Sigmoid colon (tissue), 7 donors: Measurements from ENCODE around the gene CTNNBL1. TPM values are rescaled to one million over a fixed set of nuclear protein-coding genes. Genes with fewer than 3 reads are reported as not detected.
"Not testable (repeated sequence)": the region's sequence is repeated elsewhere in the genome, so short reads cannot be mapped to it uniquely, and the experiment has no call there.

ENCODE experiments used
- DNase-seq: peaks from one replicate; pipeline ENCODE4 v3.0.0-alpha.2; 2019
- H3K27ac ChIP-seq, 4 donors: fragments of 200-600 bp; sonication (generic); one replicate each; pipeline ENCODE4 v1.5.1; 2016 to 2019; ENCODE audit warnings: mild to moderate bottlenecking in 1 of 4
- H3K27me3 ChIP-seq, 3 donors: fragments of 200-600 bp; sonication (generic); one replicate each; pipeline ENCODE4 v1.5.1; 2019; ENCODE audit warnings: mild to moderate bottlenecking in 1 of 3
- H3K36me3 ChIP-seq, 4 donors: fragments of 200-600 bp; sonication (generic); one replicate each; pipeline ENCODE4 v1.5.1; 2016 to 2019
- H3K4me1 ChIP-seq, 4 donors: fragments of 200-600 bp; sonication (generic); one replicate each; pipeline ENCODE4 v1.5.1; 2017 to 2019
- H3K4me3 ChIP-seq, 4 donors: fragments of 200-600 bp; sonication (generic); one replicate each; pipeline ENCODE4 v1.5.1; 2017 to 2019; ENCODE audit warnings: mild to moderate bottlenecking in 2 of 4, moderate library complexity in 1 of 4
- H3K9me3 ChIP-seq, 4 donors: fragments of 200-600 bp in 3 of 4; sonication (generic) in 3 of 4; one replicate each; pipeline versions ENCODE4 v1.5.1 to v1.6.1; 2013 to 2019
- EP300 ChIP-seq, 4 donors: sonication (generic); formaldehyde crosslinking; IDR thresholded peaks; one replicate each; pipeline ENCODE4 v1.6.1; 2017; ENCODE audit warnings: antibody characterized with exemption in 4 of 4
- POLR2A ChIP-seq, 2 donors: fragments of 450-650 bp; IDR thresholded peaks; one replicate each; pipeline ENCODE4 v1.6.1; 2016; ENCODE audit warnings: antibody characterized with exemption in 2 of 2, mild to moderate bottlenecking in 2 of 2, moderate library complexity in 2 of 2
- POLR2AphosphoS5 ChIP-seq, 4 donors: sonication (generic); formaldehyde crosslinking; IDR thresholded peaks; one replicate each; pipeline ENCODE4 v1.6.1; 2017; ENCODE audit warnings: antibody characterized with exemption in 4 of 4
- WGBS, 2 donors: extraction: QIAGEN DNeasy Blood & Tissue Kit; methylation state at CpG; one replicate each; pipeline ENCODE4 v1.1.7; 2013; 5-methylcytosine and 5-hydroxymethylcytosine counted together
- intact Hi-C: fragments of 100-400 bp; cut with DNase I; formaldehyde crosslinking; loops from one replicate; pipeline ENCODE4 v1.15.1; 2023
- polyA plus RNA-seq, 3 donors: library from polyadenylated mRNA; stranded (reverse); fragments of 200-250 nt; gene quantifications; one replicate each; pipeline ENCODE4 v1.2.3, GENCODE V29; 2013
- total RNA-seq, 4 donors: library from RNA; depleted of rRNA; stranded (reverse); fragments of >200 nt; gene quantifications; one replicate each; pipeline ENCODE4 v1.1.0, GENCODE V29; 2016
- TF ChIP-seq, protein P1 (sequence below), 4 experiments: fragments of 450-650 bp in 3 of 4; fragments of 200-600 bp in 1 of 4; IDR thresholded peaks; one replicate each; pipeline ENCODE4 v1.5.1; 2016 to 2019; ENCODE audit warnings: antibody characterized with exemption in 4 of 4, mild to moderate bottlenecking in 3 of 4, moderate library complexity in 2 of 4
- donor health status: healthy with polysubstance abuse.
- donor health status: Bipolar disorder and iron deficiency.
- donor health status: healthy.

Gene CTNNBL1
- total and polyA plus RNA-seq, 7 donors = 27.3 to 47.9 (median 34.8) TPM

DNA sequence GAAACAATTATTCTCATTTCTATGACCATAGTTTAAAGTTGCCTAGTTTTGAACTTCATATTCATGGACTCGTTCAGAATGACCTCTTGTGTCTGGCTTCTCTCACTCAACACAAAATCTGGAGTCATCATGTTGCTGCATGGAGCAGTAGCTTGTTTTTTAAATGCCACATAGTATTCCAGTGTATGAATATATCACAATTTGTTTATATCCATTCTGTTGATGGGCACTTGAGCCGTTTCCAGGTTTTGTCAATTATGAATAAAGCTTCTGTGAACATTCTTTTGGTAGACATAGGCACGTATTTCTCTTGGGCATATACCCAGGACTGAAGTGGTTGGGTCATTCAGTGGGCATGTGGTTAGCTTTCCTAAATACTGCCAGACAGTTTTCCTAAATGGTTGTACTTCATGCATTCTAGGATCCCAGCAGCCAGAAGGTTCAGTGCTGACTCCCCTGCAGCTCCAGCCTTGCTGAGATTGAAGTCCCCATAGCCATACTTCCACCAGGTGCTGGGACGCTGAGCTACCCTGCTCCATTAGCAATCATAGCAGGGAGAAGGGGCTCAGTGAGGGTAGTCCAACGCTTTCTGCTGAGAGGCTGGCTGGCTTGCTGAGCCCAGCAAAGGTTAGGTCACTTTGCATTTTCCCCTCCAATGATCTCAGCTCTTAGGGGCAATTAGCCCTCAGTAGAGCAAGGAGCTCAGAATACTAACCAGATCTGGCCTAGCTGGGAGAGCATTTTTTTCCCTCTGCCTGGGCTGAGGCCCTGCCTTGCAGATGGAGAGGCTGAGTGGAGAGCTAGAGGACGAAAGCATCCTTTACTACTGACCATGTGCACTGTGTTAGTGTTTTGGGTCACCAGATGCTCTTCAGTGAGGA is 35.7 kb upstream of the CTNNBL1 start:
- Histone ChIP-seq H3K36me3 (no peaks in the 10 kb centered on the region), H3K9me3 (no peaks in the 10 kb centered on the region), H3K27ac (no peak overlapping the region), H3K4me1 (no peaks in the 10 kb centered on the region), H3K4me3 (no peak overlapping the region), H3K27me3 (no peaks in the 10 kb centered on the region)
- 56 to 63% methylated on average over 6 of the region's 6 CpGs for WGBS, 2 donors
- intact Hi-C loops = no loop called here
- TF ChIP-seq POLR2A (IDR thresholded peaks at IDR 0.05) = no peak
- no peak for TF ChIP-seq EP300 (IDR thresholded peaks at IDR 0.05)
- no peak for TF ChIP-seq POLR2AphosphoS5 (IDR thresholded peaks at IDR 0.05)
- TF ChIP-seq, protein P1, sequence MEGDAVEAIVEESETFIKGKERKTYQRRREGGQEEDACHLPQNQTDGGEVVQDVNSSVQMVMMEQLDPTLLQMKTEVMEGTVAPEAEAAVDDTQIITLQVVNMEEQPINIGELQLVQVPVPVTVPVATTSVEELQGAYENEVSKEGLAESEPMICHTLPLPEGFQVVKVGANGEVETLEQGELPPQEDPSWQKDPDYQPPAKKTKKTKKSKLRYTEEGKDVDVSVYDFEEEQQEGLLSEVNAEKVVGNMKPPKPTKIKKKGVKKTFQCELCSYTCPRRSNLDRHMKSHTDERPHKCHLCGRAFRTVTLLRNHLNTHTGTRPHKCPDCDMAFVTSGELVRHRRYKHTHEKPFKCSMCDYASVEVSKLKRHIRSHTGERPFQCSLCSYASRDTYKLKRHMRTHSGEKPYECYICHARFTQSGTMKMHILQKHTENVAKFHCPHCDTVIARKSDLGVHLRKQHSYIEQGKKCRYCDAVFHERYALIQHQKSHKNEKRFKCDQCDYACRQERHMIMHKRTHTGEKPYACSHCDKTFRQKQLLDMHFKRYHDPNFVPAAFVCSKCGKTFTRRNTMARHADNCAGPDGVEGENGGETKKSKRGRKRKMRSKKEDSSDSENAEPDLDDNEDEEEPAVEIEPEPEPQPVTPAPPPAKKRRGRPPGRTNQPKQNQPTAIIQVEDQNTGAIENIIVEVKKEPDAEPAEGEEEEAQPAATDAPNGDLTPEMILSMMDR (IDR thresholded peaks at IDR 0.05) = no peak
- DNase-seq = no peak

DNA sequence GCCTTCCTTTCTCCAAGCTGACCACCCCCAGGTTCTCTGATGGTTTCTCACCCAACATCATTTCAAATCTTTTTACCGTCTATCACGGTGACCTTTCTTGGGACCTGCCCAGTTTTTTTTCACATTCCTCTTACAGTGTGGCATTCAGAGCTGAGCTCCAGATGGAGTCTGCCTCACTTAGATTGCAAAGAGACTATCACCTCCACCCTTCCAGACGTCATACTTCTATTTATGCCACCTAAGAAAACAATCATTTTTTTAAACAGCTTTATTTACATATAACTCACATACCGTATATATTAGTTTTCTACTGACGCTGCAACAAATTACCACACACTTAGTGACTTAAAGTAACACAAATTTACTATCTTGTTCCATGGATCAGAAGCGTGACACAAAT is 32.3 kb upstream of the CTNNBL1 start:
- Histone ChIP-seq H3K36me3 (no peaks in the 10 kb centered on the region), H3K4me1 (no peaks in the 10 kb centered on the region), H3K27ac (no peak overlapping the region), H3K4me3 (no peak overlapping the region), H3K9me3 (no peaks in the 10 kb centered on the region), H3K27me3 (no peaks in the 10 kb centered on the region)
- no peak for DNase-seq
- TF ChIP-seq EP300 (IDR thresholded peaks at IDR 0.05) (no peak), POLR2AphosphoS5 (IDR thresholded peaks at IDR 0.05) (no peak), POLR2A (IDR thresholded peaks at IDR 0.05) (no peak)
- TF ChIP-seq, protein P1 (IDR thresholded peaks at IDR 0.05) = no peak
- intact Hi-C loops = no loop called here
- WGBS, 2 donors = 56 to 69% methylated on average over 6 of the region's 6 CpGs

DNA sequence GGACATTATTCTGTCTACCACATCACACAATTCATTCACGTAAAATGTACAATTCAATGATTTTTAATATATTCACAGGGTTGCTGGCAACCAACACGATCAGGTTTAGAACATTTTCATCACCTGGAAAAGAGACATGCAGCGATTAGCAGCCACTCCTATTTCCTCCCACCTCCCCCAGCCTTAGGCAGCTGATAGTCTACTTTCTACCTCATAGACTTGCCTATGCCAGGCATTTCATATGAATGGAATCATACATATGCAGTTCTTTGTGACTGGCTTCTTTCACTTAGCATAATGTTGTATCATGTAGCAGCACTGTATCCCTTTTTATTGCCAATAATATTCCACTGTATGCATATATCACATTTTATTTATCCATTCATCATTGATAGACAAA is 31.5 kb upstream of the CTNNBL1 start:
- Histone ChIP-seq H3K27ac (no peak overlapping the region), H3K4me3 (no peak overlapping the region), H3K27me3 (no peaks in the 10 kb centered on the region), H3K9me3 (no peaks in the 10 kb centered on the region), H3K4me1 (no peaks in the 10 kb centered on the region), H3K36me3 (no peaks in the 10 kb centered on the region)
- WGBS, 2 donors = 56 to 66% methylated on average over 3 of the region's 3 CpGs
- intact Hi-C loops = no loop called here
- no peak for TF ChIP-seq POLR2AphosphoS5 (IDR thresholded peaks at IDR 0.05)
- no peak for TF ChIP-seq EP300 (IDR thresholded peaks at IDR 0.05)
- TF ChIP-seq POLR2A (IDR thresholded peaks at IDR 0.05) = no peak
- TF ChIP-seq, protein P1 (IDR thresholded peaks at IDR 0.05) = no peak
- no peak for DNase-seq

DNA sequence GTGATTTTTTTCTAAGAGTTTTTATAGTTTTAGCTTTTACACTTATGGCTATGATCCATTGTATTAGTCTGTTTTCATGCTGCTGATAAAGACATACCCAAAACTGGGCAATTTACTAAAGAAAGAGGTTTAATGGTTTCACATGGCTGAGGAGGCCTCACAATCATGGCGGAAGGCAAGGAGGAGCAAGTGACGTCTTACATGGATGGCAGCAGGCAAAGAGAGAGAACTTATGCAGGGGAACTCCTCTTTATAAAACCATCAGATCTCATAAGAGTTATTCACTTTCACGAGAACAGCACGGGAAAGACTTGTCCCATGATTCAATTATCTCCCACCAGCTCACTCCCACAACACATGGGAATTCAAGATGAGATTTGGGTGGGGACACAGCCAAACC is 29.2 kb upstream of the CTNNBL1 start:
- WGBS, 2 donors = 92 to 93% methylated on average over 4 of the region's 4 CpGs
- intact Hi-C loops, H3K4me1 ChIP-seq, H3K36me3 ChIP-seq, H3K27ac ChIP-seq, DNase-seq, H3K9me3 ChIP-seq, H3K4me3 ChIP-seq, H3K27me3 ChIP-seq: not testable (repeated sequence)

DNA sequence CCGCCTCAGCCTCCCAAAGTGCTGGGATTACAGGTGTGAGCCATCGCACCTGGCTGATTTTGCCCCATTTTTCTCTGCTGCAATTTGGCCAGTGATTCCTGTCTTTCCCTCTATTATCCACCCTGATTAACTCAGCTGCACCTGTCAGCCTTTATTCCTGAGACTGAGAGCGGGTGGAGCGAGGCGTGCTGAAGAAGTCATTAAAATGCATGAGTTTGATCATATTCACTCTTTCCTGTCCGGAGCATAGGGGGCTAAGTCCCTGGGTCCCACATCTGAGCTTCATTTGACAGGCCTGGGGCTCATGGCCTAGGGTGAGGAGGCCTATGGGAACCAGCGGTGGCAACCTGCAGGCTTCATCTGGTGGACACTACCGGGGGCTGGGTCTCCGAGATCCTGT is 25.7 kb upstream of the CTNNBL1 start:
- intact Hi-C loops = no loop called here
- DNase-seq = no peak
- H3K27ac ChIP-seq = no peak overlapping the region
- H3K4me3 ChIP-seq = no peak overlapping the region
- WGBS, 2 donors = 76 to 86% methylated on average over 9 of the region's 9 CpGs
- no peaks in the 10 kb centered on the region for H3K36me3 ChIP-seq
- H3K4me1 ChIP-seq = peaks cover 0 to 10% (median 3%) of the 10 kb centered on the region in 4 donors
- H3K9me3 ChIP-seq = no peaks in the 10 kb centered on the region
- TF ChIP-seq, protein P1 (IDR thresholded peaks at IDR 0.05) = no peak
- TF ChIP-seq POLR2A (IDR thresholded peaks at IDR 0.05) (no peak), EP300 (IDR thresholded peaks at IDR 0.05) (no peak), POLR2AphosphoS5 (IDR thresholded peaks at IDR 0.05) (no peak)
- H3K27me3 ChIP-seq = peaks cover 0 to 12% (median 0%) of the 10 kb centered on the region in 3 donors
